Osteoblast (primary cell): ENCODE data around the gene MRM3. TPM values are rescaled to one million over a fixed set of nuclear protein-coding genes. Genes with fewer than 3 reads are reported as not detected.
"Not testable (repeated sequence)": the region's sequence is repeated elsewhere in the genome, so short reads cannot be mapped to it uniquely, and the experiment has no call there.

Source experiments
- DNase-seq: peaks from one replicate; pipeline ENCODE4 v3.0.0; 2011; ENCODE audit warnings: low spot score, mixed read lengths; ENCODE audit not compliant: insufficient read length; ENCODE audit errors: missing footprints
- H2AFZ ChIP-seq: 2 replicates; pipeline ENCODE4 v1.6.0; 2011; ENCODE audit warnings: mild to moderate bottlenecking, low read length
- H3K27ac ChIP-seq: 2 replicates; pipeline ENCODE4 v1.5.1; 2011; ENCODE audit warnings: mild to moderate bottlenecking, low read depth, low read length, moderate library complexity
- H3K27me3 ChIP-seq: 2 replicates; pipeline ENCODE4 v1.6.0; 2012; ENCODE audit warnings: mild to moderate bottlenecking, control low read depth, inconsistent platforms, low read length, moderate library complexity; ENCODE audit not compliant: insufficient read depth
- H3K36me3 ChIP-seq: 2 replicates; pipeline ENCODE4 v1.5.1; 2011; ENCODE audit warnings: mild to moderate bottlenecking, low read length, control low read depth, moderate library complexity; ENCODE audit not compliant: insufficient read depth
- H3K4me1 ChIP-seq: 2 replicates; pipeline ENCODE4 v1.5.1; 2011; ENCODE audit warnings: mild to moderate bottlenecking, low read length, control low read depth, moderate library complexity; ENCODE audit not compliant: insufficient read depth
- H3K4me2 ChIP-seq: 2 replicates; pipeline ENCODE4 v1.6.0; 2011; ENCODE audit warnings: mild to moderate bottlenecking, low read length; ENCODE audit not compliant: insufficient read depth
- H3K4me3 ChIP-seq: fragments of 200-600 bp; sonication (generic); 3 replicates; pipeline ENCODE4 v1.5.1; 2012; ENCODE audit warnings: mild to moderate bottlenecking, low read length, inconsistent platforms; ENCODE audit not compliant: insufficient read depth
- H3K79me2 ChIP-seq: 2 replicates; pipeline ENCODE4 v1.6.0; 2012; ENCODE audit warnings: mild to moderate bottlenecking, low read length, control low read depth, inconsistent platforms; ENCODE audit not compliant: insufficient read depth
- H3K9me3 ChIP-seq: 2 replicates; pipeline ENCODE4 v1.5.1; 2011; ENCODE audit warnings: low read depth, low read length, control low read depth
- H4K20me1 ChIP-seq: 2 replicates; pipeline ENCODE4 v1.6.0; 2012; ENCODE audit warnings: mild to moderate bottlenecking, low read length, control low read depth; ENCODE audit not compliant: insufficient read depth
- total RNA-seq: library from RNA; depleted of rRNA; stranded (reverse); fragments of >200 nt; gene quantifications from 2 replicates; pipeline ENCODE4 v1.2.3, GENCODE V29; 2012
- TF ChIP-seq, protein P1 (sequence below): IDR thresholded peaks from 2 replicates; pipeline ENCODE4 v1.5.1; 2011; ENCODE audit warnings: mild to moderate bottlenecking, low read depth, low read length, moderate library complexity; ENCODE audit errors: extremely low read depth

Gene MRM3
- total RNA-seq, 1 donor, result 19.5 TPM

DNA sequence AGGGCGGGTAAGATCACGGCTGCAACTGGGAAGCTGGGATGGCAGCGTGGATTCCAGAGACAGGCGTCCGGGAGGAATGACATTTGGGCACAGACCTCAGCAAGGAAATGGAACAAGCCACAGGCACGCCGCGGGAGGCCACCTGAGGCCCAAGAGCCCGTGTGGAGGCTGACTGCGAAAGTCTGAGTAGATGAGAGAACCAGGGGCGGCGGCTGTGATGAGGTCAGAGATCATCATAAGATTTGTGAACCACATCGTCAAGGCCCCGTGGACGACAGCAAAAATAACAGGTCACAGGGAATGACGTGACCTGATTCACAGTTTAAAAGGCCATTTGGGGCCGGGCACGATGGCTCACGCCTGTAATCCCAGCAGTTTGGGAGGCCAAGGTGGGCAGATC, 48.2 kb downstream of the MRM3 start:
- Histone ChIP-seq H3K9me3 (no peaks in the 10 kb centered on the region), H3K4me3 (no peak overlapping the region), H3K36me3 (no peaks in the 10 kb centered on the region), H3K79me2 (peaks cover 3% of the 10 kb centered on the region), H2AFZ (no peak overlapping the region), H4K20me1 (peaks cover 2% of the 10 kb centered on the region), H3K4me2 (no peak overlapping the region), H3K4me1 (no peaks in the 10 kb centered on the region), H3K27me3 (no peaks in the 10 kb centered on the region), H3K27ac (no peak overlapping the region)
- DNase-seq, result peak; percentile 68
- TF ChIP-seq, protein P1, sequence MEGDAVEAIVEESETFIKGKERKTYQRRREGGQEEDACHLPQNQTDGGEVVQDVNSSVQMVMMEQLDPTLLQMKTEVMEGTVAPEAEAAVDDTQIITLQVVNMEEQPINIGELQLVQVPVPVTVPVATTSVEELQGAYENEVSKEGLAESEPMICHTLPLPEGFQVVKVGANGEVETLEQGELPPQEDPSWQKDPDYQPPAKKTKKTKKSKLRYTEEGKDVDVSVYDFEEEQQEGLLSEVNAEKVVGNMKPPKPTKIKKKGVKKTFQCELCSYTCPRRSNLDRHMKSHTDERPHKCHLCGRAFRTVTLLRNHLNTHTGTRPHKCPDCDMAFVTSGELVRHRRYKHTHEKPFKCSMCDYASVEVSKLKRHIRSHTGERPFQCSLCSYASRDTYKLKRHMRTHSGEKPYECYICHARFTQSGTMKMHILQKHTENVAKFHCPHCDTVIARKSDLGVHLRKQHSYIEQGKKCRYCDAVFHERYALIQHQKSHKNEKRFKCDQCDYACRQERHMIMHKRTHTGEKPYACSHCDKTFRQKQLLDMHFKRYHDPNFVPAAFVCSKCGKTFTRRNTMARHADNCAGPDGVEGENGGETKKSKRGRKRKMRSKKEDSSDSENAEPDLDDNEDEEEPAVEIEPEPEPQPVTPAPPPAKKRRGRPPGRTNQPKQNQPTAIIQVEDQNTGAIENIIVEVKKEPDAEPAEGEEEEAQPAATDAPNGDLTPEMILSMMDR, result no peak

DNA sequence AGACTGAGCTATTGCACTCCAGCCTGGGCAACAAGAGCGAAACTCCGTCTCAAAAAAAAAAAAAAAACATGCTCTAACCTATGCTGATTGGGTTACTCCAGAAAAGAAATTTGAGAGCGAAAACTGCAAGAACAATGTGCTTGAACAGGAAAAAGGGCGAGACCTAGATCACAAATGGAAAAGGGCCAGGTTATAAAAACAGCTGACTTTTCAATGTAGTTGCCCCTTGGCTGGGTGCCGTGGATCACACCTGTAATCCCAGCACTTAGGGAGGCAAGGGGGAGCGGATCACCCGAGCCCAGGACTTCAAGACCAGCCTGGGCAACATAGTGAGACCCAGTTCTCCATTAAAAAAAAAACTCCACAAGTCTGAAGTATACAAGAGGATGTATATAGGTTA, 48.8 kb downstream of the MRM3 start:
- no peaks in the 10 kb centered on the region for H3K27me3 ChIP-seq
- no peak overlapping the region for H3K4me2 ChIP-seq
- H2AFZ ChIP-seq, result no peak overlapping the region
- TF ChIP-seq, protein P1, result no peak
- peaks cover under 1% of the 10 kb centered on the region for H3K4me1 ChIP-seq
- H3K79me2 ChIP-seq, result peaks cover 3% of the 10 kb centered on the region
- peak; percentile 46 for DNase-seq
- no peaks in the 10 kb centered on the region for H3K36me3 ChIP-seq
- H3K4me3 ChIP-seq, result no peak overlapping the region
- peaks cover 2% of the 10 kb centered on the region for H4K20me1 ChIP-seq
- H3K9me3 ChIP-seq, result no peaks in the 10 kb centered on the region
- H3K27ac ChIP-seq, result no peak overlapping the region

DNA sequence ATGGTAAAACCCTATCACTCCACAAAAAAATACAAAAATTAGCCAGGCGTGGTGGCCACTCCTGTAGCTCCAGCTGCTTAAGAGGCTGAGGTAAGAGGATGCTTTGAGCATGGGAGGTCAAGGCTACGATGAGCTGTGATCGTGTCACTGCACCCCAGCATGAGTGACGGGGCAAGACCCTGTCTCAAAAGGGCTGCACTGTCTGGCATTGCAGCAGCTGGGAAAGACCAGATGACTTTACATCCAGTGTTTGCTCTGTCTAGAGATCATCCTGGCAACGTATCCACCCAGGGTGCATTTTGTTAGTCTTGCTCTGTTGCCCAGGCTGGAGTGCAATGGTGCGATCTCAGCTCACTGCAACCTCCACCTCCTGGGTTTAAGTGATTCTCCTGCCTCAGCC, 52.0 kb downstream of the MRM3 start:
- no peak overlapping the region for H3K4me3 ChIP-seq
- H3K27ac ChIP-seq, result no peak overlapping the region
- H3K4me1 ChIP-seq, result peaks cover 7% of the 10 kb centered on the region
- peaks cover 3% of the 10 kb centered on the region for H3K79me2 ChIP-seq
- peaks cover 10% of the 10 kb centered on the region for H4K20me1 ChIP-seq
- no peak overlapping the region for H2AFZ ChIP-seq
- H3K4me2 ChIP-seq, result no peak overlapping the region
- no peaks in the 10 kb centered on the region for H3K36me3 ChIP-seq
- no peaks in the 10 kb centered on the region for H3K9me3 ChIP-seq
- DNase-seq, result no peak
- no peaks in the 10 kb centered on the region for H3K27me3 ChIP-seq
- TF ChIP-seq, protein P1, result no peak

DNA sequence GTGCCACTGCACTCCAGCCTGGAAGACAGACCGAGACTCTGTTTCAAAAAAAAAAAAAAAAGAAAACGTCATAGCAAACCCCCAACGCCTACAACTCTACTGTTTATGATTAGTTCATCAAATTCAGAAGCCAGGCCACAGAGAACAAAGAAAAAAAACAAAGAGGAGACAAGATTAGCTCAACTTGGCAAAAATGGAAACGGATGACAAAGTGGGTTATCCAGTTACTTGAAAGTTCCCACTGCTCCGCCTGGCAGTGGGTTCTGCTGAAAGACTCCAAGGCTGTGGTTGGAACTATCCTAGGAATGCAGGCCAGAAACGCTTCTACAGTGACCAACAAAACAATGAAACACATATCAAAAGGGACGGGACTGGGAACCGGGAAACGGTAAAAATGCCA, 53.1 kb downstream of the MRM3 start:
- Histone ChIP-seq H3K4me3 (no peak overlapping the region), H3K9me3 (no peaks in the 10 kb centered on the region), H3K4me1 (peaks cover 7% of the 10 kb centered on the region), H3K36me3 (no peaks in the 10 kb centered on the region), H2AFZ (no peak overlapping the region), H3K27me3 (no peaks in the 10 kb centered on the region), H3K4me2 (no peak overlapping the region), H3K27ac (peak overlapping the region; percentile 82), H4K20me1 (peaks cover 10% of the 10 kb centered on the region), H3K79me2 (no peaks in the 10 kb centered on the region)
- TF ChIP-seq, protein P1, result no peak
- DNase-seq, result peak; percentile 97

DNA sequence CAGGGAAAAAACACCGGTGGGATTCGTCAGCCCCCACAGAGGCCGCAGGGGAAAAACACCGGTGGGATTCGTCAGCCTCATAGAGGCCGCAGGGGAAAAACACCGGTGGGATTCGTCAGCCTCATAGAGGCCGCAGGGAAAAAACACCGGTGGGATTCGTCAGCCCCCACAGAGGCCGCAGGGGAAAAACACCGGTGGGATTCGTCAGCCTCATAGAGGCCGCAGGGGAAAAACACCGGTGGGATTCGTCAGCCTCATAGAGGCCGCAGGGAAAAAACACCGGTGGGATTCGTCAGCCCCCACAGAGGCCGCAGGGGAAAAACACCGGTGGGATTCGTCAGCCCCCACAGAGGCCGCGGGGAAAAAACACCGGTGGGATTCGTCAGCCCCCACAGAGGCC, 53.6 kb downstream of the MRM3 start:
- not testable (repeated sequence) for H3K79me2 ChIP-seq, H3K4me1 ChIP-seq, H3K9me3 ChIP-seq, DNase-seq, H2AFZ ChIP-seq, H3K27me3 ChIP-seq, H3K4me3 ChIP-seq, H3K36me3 ChIP-seq
- H3K4me2 ChIP-seq, result peak overlapping the region; percentile 3
- peaks cover 12% of the 10 kb centered on the region for H4K20me1 ChIP-seq
- peak overlapping the region; percentile 82 for H3K27ac ChIP-seq
